HepG2 (cell line): Measurements from ENCODE around the gene TMEM269. TPM values are rescaled to one million over a fixed set of nuclear protein-coding genes. Genes with fewer than 3 reads are reported as not detected.

ENCODE experiments used
- CC2D1A ChIP-seq: sonication (generic); formaldehyde crosslinking; IDR thresholded peaks from 2 replicates; pipeline ENCODE4 v1.8.1; 2023; ENCODE audit warnings: mild to moderate bottlenecking, missing genetic modification reagents
- GLMP ChIP-seq: sonication (generic); formaldehyde crosslinking; IDR thresholded peaks from 2 replicates; pipeline ENCODE4 v1.9.0; 2021; ENCODE audit warnings: missing genetic modification reagents, mild to moderate bottlenecking, borderline replicate concordance
- MTA3 ChIP-seq: sonication (generic); formaldehyde crosslinking; IDR thresholded peaks from 2 replicates; pipeline ENCODE4 v1.4.0; 2020; ENCODE audit warnings: missing genetic modification reagents
- NBN ChIP-seq: fragments of 450-650 bp; conservative IDR thresholded peaks from 2 replicates; pipeline ENCODE4 v1.6.1; 2017
- NFE2L2 ChIP-seq: fragments of 150-350 bp; IDR thresholded peaks from 2 replicates; pipeline ENCODE4 v1.6.1; 2014; ENCODE audit warnings: low read length
- PBX2 ChIP-seq: IDR thresholded peaks from 2 replicates; pipeline ENCODE4 v1.6.1; 2016; ENCODE audit warnings: control low read depth
- PHF21A ChIP-seq: sonication (generic); formaldehyde crosslinking; IDR thresholded peaks from 2 replicates; pipeline ENCODE4 v1.5.0; 2020; ENCODE audit warnings: mild to moderate bottlenecking, missing genetic modification reagents
- PPARG ChIP-seq: conservative IDR thresholded peaks from 2 replicates; pipeline ENCODE4 v1.6.1; 2016; ENCODE audit warnings: missing biosample characterization, missing genetic modification reagents
- UBTF ChIP-seq: sonication (generic); formaldehyde crosslinking; IDR thresholded peaks from 2 replicates; pipeline ENCODE4 v1.4.0; 2020; ENCODE audit warnings: mild to moderate bottlenecking, missing genetic modification reagents
- ZBTB20 ChIP-seq: sonication (generic); formaldehyde crosslinking; IDR thresholded peaks from 2 replicates; pipeline ENCODE4 v1.8.1; 2023; ENCODE audit warnings: missing genetic modification reagents, low read depth, mild to moderate bottlenecking, borderline replicate concordance
- ZKSCAN8 ChIP-seq: IDR thresholded peaks from 2 replicates; pipeline ENCODE4 v1.6.1; 2016; ENCODE audit warnings: borderline replicate concordance, missing genetic modification reagents, missing compliant biosample characterization
- ZNF234 ChIP-seq: sonication (generic); formaldehyde crosslinking; conservative IDR thresholded peaks from 2 replicates; pipeline ENCODE4 v1.5.1; 2020; ENCODE audit warnings: mild to moderate bottlenecking, missing genetic modification reagents
- ZNF24 ChIP-seq: fragments of 450-650 bp; IDR thresholded peaks from 2 replicates; pipeline ENCODE4 v1.6.1; 2017; ENCODE audit warnings: antibody characterized with exemption, mild to moderate bottlenecking
- ZNF282 ChIP-seq: fragments of 450-650 bp; IDR thresholded peaks from 2 replicates; pipeline ENCODE4 v1.6.1; 2018; ENCODE audit not compliant: partially characterized antibody
- ZNF343 ChIP-seq: sonication (generic); formaldehyde crosslinking; IDR thresholded peaks from 2 replicates; pipeline ENCODE4 v1.4.0; 2020; ENCODE audit warnings: mild to moderate bottlenecking, missing genetic modification reagents
- ZNF362 ChIP-seq: sonication (generic); formaldehyde crosslinking; IDR thresholded peaks from 2 replicates; pipeline ENCODE4 v1.4.0; 2020; ENCODE audit warnings: missing genetic modification reagents, mild to moderate bottlenecking, borderline replicate concordance
- ZNF556 ChIP-seq: sonication (generic); formaldehyde crosslinking; IDR thresholded peaks from 2 replicates; pipeline ENCODE4 v1.4.0; 2020; ENCODE audit warnings: mild to moderate bottlenecking, missing genetic modification reagents, borderline replicate concordance
- ZNF709 ChIP-seq: sonication (generic); formaldehyde crosslinking; IDR thresholded peaks from 2 replicates; pipeline ENCODE4 v1.5.0; 2020; ENCODE audit warnings: mild to moderate bottlenecking, missing genetic modification reagents
- ZNF710 ChIP-seq: sonication (generic); formaldehyde crosslinking; IDR thresholded peaks from 2 replicates; pipeline ENCODE4 v1.5.0; 2020; ENCODE audit warnings: mild to moderate bottlenecking, missing genetic modification reagents, borderline replicate concordance
- ZUFSP ChIP-seq: sonication (generic); formaldehyde crosslinking; IDR thresholded peaks from 2 replicates; pipeline ENCODE4 v1.9.0; 2021; ENCODE audit warnings: missing genetic modification reagents, mild to moderate bottlenecking, borderline replicate concordance
- polyA plus RNA-seq, 8 experiments: library from polyadenylated mRNA; depleted of rRNA in 3 of 8; stranded (reverse) in 7 of 8; unstranded in 1 of 8; fragments of >200 nt; fragmentation: Illumina TruSeq in 4 of 8; extraction: Trizol in 4 of 8; gene quantifications; 2 replicates each; pipeline versions ENCODE4 v1.2.1 to v1.2.3, GENCODE V29; 2011 to 2016; ENCODE audit warnings: low read depth in 4 of 8, missing spikeins in 1 of 8, mixed read lengths in 1 of 8; ENCODE audit not compliant: insufficient read depth in 1 of 8
- total RNA-seq, 5 experiments: library from RNA; depleted of rRNA; stranded (reverse); fragments of >200 nt; fragmentation: Illumina TruSeq; extraction: Trizol; gene quantifications; 2 replicates each; pipeline ENCODE4 v1.2.3, GENCODE V29; 2016; ENCODE audit warnings: low read depth in 1 of 5

Gene TMEM269
- total and polyA plus RNA-seq, 2 of the 13 experiments (the other 11 are each of a cell fraction or from before 2014, with no cell fraction given) = 0.15 to 0.21 TPM

GRCh38 chr1:42766741-42767509 lies 17.9 kb upstream of the TMEM269 start, which contains the start of the genes C1orf50 and P3H1 (continued):
- TF ChIP-seq ZNF710 (CRISPR knock-in tag) = peak; percentile 39
- peak; percentile 81 for TF ChIP-seq UBTF (CRISPR knock-in tag)
- no peak for TF ChIP-seq ZNF362 (CRISPR knock-in tag)
- no peak for TF ChIP-seq PBX2 (CRISPR knock-in tag)
- TF ChIP-seq NBN = no peak
- no peak for TF ChIP-seq CC2D1A (CRISPR knock-in tag)
- TF ChIP-seq ZNF234 (CRISPR knock-in tag) = 0 out of 2 replicates have a peak, but pooled peaks have one; percentile 60
- TF ChIP-seq ZNF709 (CRISPR knock-in tag) = peak; percentile 59
- TF ChIP-seq PPARG (CRISPR knock-in tag) = no peak
- no peak for TF ChIP-seq GLMP (CRISPR knock-in tag)
- no peak for TF ChIP-seq ZNF24
- TF ChIP-seq ZNF343 (CRISPR knock-in tag) = peak; percentile 37; the same call in 1 of the 2 replicates
- TF ChIP-seq ZKSCAN8 (CRISPR knock-in tag) = no peak
- peak; percentile 26; the same call in 1 of the 2 replicates for TF ChIP-seq PHF21A (CRISPR knock-in tag)
- TF ChIP-seq NFE2L2 = no peak
- TF ChIP-seq ZUFSP (CRISPR knock-in tag) = no peak
- TF ChIP-seq ZBTB20 = 0 out of 2 replicates have a peak, but pooled peaks have one; percentile 44
- no peak for TF ChIP-seq ZNF282
- TF ChIP-seq ZNF556 (CRISPR knock-in tag) = peak; percentile 70; the same call in 1 of the 2 replicates
- no peak for TF ChIP-seq MTA3 (CRISPR knock-in tag)
